GM19463 (cell line): ENCODE data around the gene MGAT2.
"Not testable (repeated sequence)": the region's sequence is repeated elsewhere in the genome, so short reads cannot be mapped to it uniquely, and the experiment has no call there.

Experiments used
- ATAC-seq: cut with Tn5 transposase; IDR thresholded peaks from one replicate; pipeline ENCODE4 v1.9.1; 2021; ENCODE audit warnings: mild to moderate bottlenecking, moderate library complexity; ENCODE audit not compliant: unreplicated experiment

MGAT2 gene

GRCh38 chr14:49612251-49612650 lies 8.3 kb upstream of the MGAT2 start:
- no peak for ATAC-seq

GRCh38 chr14:49612671-49613070 lies 7.9 kb upstream of the MGAT2 start:
- no peak for ATAC-seq

GRCh38 chr14:49614196-49614595 lies 6.4 kb upstream of the MGAT2 start:
- ATAC-seq = no peak

- no peak for ATAC-seq
Measured at GRCh38 chr14:49615776-49616175, 4.8 kb upstream of the MGAT2 start.

GRCh38 chr14:49617852-49618519 lies 2.6 kb upstream of the MGAT2 start:
- ATAC-seq = no peak

- not testable (repeated sequence) for ATAC-seq
Measured at GRCh38 chr14:49619273-49619672, 1.3 kb upstream of the MGAT2 start.

DNA sequence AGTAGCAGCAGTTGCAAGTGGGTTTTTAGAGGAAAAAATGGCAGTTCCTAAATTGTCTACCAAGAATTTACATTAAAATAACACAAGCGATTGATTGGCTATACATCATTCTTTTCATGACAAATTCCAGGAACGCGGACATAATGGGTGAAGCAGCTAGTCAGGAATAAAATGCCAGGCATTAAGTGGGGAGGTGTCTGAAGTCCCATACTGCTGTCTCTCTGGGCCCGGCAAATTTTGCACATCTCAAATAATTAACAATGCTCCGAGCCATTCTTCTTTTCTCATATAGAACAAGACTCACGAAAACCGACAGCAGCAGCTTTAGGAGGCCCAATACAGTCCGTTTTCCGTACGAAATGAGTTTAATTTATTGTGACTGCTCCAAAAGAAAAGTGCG lies 869 bp upstream of the MGAT2 start:
- no peak for ATAC-seq

- peak; percentile 32 for ATAC-seq
Measured at GRCh38 chr14:49621114-49621881, 699 bp downstream of the MGAT2 start.

DNA sequence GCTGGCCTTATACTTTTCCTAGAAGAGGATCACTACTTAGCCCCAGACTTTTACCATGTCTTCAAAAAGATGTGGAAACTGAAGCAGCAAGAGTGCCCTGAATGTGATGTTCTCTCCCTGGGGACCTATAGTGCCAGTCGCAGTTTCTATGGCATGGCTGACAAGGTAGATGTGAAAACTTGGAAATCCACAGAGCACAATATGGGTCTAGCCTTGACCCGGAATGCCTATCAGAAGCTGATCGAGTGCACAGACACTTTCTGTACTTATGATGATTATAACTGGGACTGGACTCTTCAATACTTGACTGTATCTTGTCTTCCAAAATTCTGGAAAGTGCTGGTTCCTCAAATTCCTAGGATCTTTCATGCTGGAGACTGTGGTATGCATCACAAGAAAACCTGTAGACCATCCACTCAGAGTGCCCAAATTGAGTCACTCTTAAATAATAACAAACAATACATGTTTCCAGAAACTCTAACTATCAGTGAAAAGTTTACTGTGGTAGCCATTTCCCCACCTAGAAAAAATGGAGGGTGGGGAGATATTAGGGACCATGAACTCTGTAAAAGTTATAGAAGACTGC lies 1.5 kb downstream of the MGAT2 start:
- no peak for ATAC-seq

GRCh38 chr14:49623387-49623786 lies 2.8 kb downstream of the MGAT2 start:
- ATAC-seq = no peak

DNA sequence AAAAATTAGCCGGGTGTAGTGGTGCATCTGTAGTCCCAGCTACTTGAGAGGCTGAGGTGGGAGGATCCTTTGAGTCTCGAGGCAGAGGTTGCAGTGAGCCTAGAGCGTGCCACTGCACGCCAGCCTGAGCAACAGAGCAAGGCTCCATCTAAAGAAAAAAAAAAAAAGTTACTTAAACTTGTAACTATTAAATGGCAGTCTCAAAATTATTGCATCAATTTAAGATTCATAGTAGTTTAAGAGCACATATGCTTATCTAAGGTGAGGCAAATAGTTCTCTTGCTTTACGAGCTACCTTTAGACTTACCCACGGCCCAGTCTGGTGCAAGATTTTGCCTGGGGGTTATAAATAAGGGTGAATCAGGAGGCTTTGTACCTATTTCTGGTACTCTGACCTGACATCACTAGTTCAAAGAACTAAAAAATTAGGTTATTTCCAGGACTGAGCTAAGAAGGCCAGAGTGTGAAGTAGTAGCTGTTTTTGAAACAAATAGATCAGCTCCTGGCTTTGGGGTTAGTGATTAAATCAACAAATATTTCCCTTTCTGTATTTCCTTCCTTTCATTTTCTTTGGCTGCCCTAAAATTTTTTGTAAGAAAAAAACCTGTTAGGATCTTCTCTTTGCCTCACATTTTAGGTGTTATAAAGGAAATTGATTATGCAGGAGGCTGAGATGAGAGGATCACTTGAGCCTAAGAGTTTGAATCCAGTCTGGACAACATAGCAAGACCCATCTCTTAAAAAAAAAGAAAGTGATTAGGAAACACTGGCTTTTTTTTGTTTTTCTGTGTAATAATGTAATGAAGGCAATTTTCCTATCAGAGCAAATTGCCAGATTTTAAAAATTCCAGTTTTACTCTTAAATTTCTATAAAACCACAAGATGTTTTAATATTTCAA lies 3.6 kb downstream of the MGAT2 start:
- no peak for ATAC-seq

- ATAC-seq = peak; percentile 78
Measured at GRCh38 chr14:49633640-49634546, 13.3 kb downstream of the MGAT2 start.

DNA sequence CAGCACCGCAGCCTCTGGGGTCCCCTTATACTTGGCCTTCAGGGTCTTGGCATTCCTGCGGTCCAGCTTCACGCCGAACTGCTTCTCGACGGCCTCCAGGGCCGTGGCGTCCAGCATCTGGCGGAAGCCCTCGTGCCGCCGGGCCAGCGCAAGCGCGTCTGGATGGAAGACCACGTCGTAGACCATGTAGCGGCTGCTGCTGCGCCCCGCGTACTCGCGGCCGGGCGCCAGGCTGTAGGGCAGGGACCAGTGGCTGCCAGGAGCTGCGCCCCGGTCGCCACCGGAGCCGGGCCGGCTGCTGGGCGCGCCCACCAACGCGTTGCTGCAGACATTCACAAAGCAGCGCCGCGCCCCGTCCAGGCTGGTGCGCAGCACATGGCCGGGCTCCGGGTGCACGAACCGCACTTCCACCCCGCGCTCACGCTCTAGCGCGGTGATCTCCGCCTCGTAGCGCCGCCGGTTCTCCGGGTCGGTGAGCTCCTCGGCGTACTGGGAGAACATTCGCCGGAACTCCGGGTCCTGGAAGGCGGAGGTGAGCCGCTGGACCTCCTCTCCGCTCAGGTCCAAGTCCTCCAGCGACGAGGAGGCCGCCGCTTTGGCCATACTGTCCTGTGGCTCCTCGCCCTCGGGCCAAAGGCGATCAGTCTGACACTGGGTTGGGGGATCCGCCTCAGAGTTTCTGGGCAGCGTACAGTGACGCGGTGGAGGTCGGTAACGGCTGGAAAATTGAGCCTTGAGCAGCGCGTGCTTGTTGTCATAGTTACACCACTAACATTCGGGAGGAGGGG lies 14.1 kb downstream of the MGAT2 start, which contains the start of gene DNAAF2:
DNAAF2 (minus strand) TSS at position 698 of the 788 bp plus-strand sequence; CDS start at position 603, 95 bp downstream.
- ATAC-seq = peak; percentile 26

- no peak for ATAC-seq
Measured at GRCh38 chr14:49636866-49637265, 16.3 kb downstream of the MGAT2 start.

GRCh38 chr14:49637534-49638078 lies 17.0 kb downstream of the MGAT2 start:
- ATAC-seq = no peak

DNA sequence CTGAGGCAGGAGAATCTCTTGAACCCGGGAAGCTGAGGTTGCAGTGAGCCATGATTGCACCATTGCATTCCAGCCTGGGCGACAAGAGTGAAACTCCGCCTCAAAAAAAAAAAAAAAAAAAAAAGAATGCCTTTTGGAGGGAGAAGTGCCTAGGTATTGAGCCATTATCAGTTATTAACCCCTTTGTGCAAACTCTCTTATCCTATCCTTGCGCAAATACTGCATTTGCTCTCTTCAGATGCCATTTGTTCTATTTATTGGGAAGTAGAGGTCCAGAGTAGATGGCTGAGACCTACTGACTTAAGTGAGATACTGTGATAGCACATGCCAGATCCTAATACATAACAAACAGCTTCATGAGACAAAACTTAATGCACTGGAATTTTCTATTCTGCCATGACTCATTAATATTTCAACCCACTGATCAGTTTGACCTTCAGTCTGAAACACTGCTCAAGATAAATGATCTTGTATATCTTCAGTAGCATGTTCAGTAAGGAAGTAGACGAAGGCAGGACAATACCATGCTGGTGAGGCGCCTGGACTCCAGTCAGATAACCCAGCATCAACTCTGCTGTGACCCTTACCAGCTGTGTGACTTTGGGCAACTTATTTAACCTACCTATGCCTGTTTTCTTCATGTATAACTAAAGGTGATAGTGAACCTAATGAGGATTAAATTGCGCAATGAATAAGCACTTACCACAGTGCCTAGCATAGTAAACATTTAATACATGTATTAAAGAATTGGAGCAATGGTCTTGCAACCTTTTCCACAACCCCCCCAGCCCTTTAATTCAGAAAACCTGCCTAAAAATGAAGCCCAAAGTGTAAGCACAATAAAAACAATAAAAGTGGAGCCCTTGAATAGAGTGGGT lies 20.2 kb downstream of the MGAT2 start:
- ATAC-seq = no peak

DNA sequence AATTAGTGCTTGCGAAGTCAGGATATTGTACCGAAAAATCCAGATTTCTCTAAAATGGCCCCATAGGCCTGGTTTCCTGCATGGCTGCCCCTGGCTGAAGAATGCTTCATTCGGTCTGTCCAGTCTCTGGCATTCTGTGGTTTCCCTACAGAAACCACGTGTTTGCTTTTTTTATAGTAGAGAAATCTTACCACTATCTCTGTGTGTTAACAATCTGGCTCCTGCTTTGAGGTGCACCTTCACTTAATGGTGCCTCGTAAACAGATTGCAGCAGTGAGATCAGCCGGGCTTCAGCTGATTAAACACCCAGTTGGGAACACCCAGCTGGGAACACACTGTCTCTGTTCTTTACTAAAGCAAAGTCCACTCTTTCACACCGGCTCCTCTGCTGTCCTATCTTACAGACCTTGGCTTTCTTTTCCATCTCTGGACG lies 21.1 kb downstream of the MGAT2 start:
- no peak for ATAC-seq

DNA sequence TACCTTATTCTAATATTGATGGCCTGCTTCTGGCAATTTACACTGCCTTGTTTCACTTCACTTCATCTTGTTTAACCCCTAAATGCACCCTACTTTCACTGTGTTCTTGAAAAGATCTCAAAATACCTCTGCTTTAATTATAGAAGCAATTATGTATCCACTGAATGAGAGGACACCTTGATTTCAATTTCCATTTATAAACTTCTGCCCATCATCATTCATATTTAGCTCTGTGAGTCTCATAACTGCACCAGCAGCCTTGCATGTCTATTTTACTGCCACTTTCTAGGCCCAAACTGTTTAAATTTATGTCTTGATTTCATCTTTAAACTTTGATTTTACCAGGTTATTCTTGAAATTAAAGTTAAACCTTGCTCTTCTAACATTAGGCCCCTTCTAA lies 21.6 kb downstream of the MGAT2 start:
- no peak for ATAC-seq
